CD8-positive, alpha-beta memory T cell (primary cell): ENCODE results near the gene PDPR. TPM values are rescaled to one million over a fixed set of nuclear protein-coding genes. Genes with fewer than 3 reads are reported as not detected.
"Not testable (repeated sequence)": the region's sequence is repeated elsewhere in the genome, so short reads cannot be mapped to it uniquely, and the experiment has no call there.

Experiments
- CTCF ChIA-PET: fragments of 350-600 bp; sonication (Branson Sonifier 250); formaldehyde crosslinking; loops from one replicate; lab custom pipeline; 2021; ENCODE audit warnings: antibody characterized with exemption; lab: Charles Lee
- POLR2A ChIA-PET: fragments of 350-600 bp; sonication (Branson Sonifier 250); formaldehyde crosslinking; loops from one replicate; lab custom pipeline; 2021; ENCODE audit warnings: antibody characterized with exemption; lab: Charles Lee
- DNase-seq, 5 donors: peaks; one replicate each; pipeline versions ENCODE4 v3.0.0 to v3.0.0-alpha.2; 2020 to 2022; ENCODE audit warnings: mixed read lengths in 1 of 5
- H3K27ac ChIP-seq: one replicate; pipeline ENCODE4 v1.7.0; 2013; ENCODE audit warnings: low read depth, mild to moderate bottlenecking, low read length, moderate library complexity
- H3K27me3 ChIP-seq: 2 replicates; pipeline ENCODE4 v1.7.0; 2013; ENCODE audit warnings: low read length, mild to moderate bottlenecking; ENCODE audit not compliant: insufficient read depth, poor library complexity, severe bottlenecking
- H3K36me3 ChIP-seq: 2 replicates; pipeline ENCODE4 v1.7.0; 2013; ENCODE audit warnings: mild to moderate bottlenecking, low read length, moderate library complexity; ENCODE audit not compliant: insufficient read depth
- H3K4me1 ChIP-seq: 2 replicates; pipeline ENCODE4 v1.7.0; 2013; ENCODE audit warnings: mild to moderate bottlenecking, low read length, moderate library complexity; ENCODE audit not compliant: insufficient read depth
- H3K4me3 ChIP-seq: 2 replicates; pipeline ENCODE4 v1.7.0; 2013; ENCODE audit warnings: mild to moderate bottlenecking, low read length
- H3K9me3 ChIP-seq: 2 replicates; pipeline ENCODE4 v1.7.0; 2013; ENCODE audit warnings: mild to moderate bottlenecking, low read length
- H3K27ac Mint-ChIP-seq, 8 donors: one replicate each; pipeline ENCODE4 v1.8.0; 2020 to 2021; ENCODE audit warnings: mixed read lengths in 8 of 8, mild to moderate bottlenecking in 6 of 8, inconsistent platforms in 3 of 8, moderate library complexity in 3 of 8
- H3K27me3 Mint-ChIP-seq, 2 donors: one replicate each; pipeline ENCODE4 v1.8.0; 2020 to 2021; ENCODE audit warnings: mixed read lengths in 2 of 2, mild to moderate bottlenecking in 1 of 2, moderate library complexity in 1 of 2
- H3K36me3 Mint-ChIP-seq, 3 donors: one replicate each; pipeline ENCODE4 v1.8.0; 2020 to 2021; ENCODE audit warnings: mixed read lengths in 3 of 3, inconsistent platforms in 1 of 3, mild to moderate bottlenecking in 1 of 3
- H3K4me1 Mint-ChIP-seq, 3 donors: one replicate each; pipeline ENCODE4 v1.8.0; 2020 to 2021; ENCODE audit warnings: mixed read lengths in 3 of 3, inconsistent platforms in 1 of 3, mild to moderate bottlenecking in 1 of 3
- H3K4me3 Mint-ChIP-seq, 7 donors: one replicate each; pipeline ENCODE4 v1.8.0; 2020 to 2021; ENCODE audit warnings: mixed read lengths in 7 of 7, mild to moderate bottlenecking in 6 of 7, moderate library complexity in 4 of 7, inconsistent platforms in 2 of 7
- H3K9me3 Mint-ChIP-seq, 5 donors: one replicate each; pipeline ENCODE4 v1.8.0; 2020 to 2022; ENCODE audit warnings: mixed read lengths in 5 of 5, mild to moderate bottlenecking in 3 of 5, moderate library complexity in 2 of 5, inconsistent platforms in 1 of 5
- polyA plus RNA-seq: library from polyadenylated mRNA; unstranded; fragments of 300-500 nt; fragmentation: Illumina TruSeq; gene quantifications from one replicate; pipeline ENCODE4 v1.2.3, GENCODE V29; 2021
- total RNA-seq, 2 experiments: library from RNA; stranded (reverse); gene quantifications; one replicate each; pipeline ENCODE4 v1.2.3, GENCODE V29; 2021

PDPR gene
- total and polyA plus RNA-seq, 3 experiments from 2014 or later, result 11.5 to 21.8 (median 21.1) TPM

GRCh38 chr16:70161350-70161749 is 47.2 kb downstream of the PDPR start:
- Histone ChIP-seq H3K27ac (no peak overlapping the region), H3K4me3 (no peak overlapping the region), H3K9me3 (no peaks in the 10 kb centered on the region), H3K36me3 (peaks cover 42% of the 10 kb centered on the region), H3K4me1 (no peaks in the 10 kb centered on the region), H3K27me3 (no peaks in the 10 kb centered on the region)
- Mint-ChIP-seq H3K4me1 (peaks cover 4 to 5% (median 4%) of the 10 kb centered on the region in 3 donors), H3K27me3 (no peaks in the 10 kb centered on the region), H3K36me3 (peaks cover 0 to 20% (median 20%) of the 10 kb centered on the region in 3 donors), H3K9me3 (no peaks in the 10 kb centered on the region), H3K4me3 (no peak overlapping the region), H3K27ac (peak overlapping the region in 6 of 8 donors; percentile 22 to 87 (median 49))
- ChIA-PET POLR2A (no interaction called here), CTCF (no interaction called here)
- DNase-seq, result no peak

- no peak for DNase-seq
- H3K27me3 ChIP-seq, result no peaks in the 10 kb centered on the region
- H3K9me3 ChIP-seq, result no peaks in the 10 kb centered on the region
- H3K36me3 ChIP-seq, result peaks cover 35% of the 10 kb centered on the region
- H3K4me3 ChIP-seq, result no peak overlapping the region
- Mint-ChIP-seq H3K4me3 (no peak overlapping the region), H3K27ac (peak overlapping the region in 5 of 8 donors; percentile 8 to 87 (median 36)), H3K9me3 (no peaks in the 10 kb centered on the region), H3K4me1 (peaks cover 4 to 5% (median 4%) of the 10 kb centered on the region in 3 donors), H3K27me3 (no peaks in the 10 kb centered on the region), H3K36me3 (peaks cover 0 to 20% (median 14%) of the 10 kb centered on the region in 3 donors)
- POLR2A ChIA-PET, result no interaction called here
- no peaks in the 10 kb centered on the region for H3K4me1 ChIP-seq
- no peak overlapping the region for H3K27ac ChIP-seq
- CTCF ChIA-PET, result no interaction called here
Measured at GRCh38 chr16:70162041-70162451, 47.9 kb downstream of the PDPR start.

DNA sequence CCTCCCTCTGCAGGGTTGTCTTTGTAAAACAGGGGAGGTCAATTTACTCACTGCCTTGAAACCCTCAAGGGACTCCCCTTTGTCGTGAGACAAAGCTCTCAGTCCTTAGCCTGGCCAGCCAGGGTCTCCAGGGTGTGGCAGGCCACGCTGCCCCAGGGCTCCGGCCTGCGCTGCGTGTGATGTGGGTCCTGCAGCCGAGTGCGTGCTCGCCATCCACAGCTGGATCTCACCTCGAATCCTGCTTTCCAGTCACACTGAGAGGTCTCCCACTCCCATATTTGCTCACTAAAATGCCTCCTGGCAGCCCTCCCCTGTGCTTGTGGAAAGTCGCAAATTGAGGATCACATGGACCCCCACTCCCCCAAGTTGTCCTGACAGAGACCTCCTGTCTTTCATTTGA is 49.5 kb downstream of the PDPR start:
- Histone ChIP-seq H3K36me3 (peaks cover 19% of the 10 kb centered on the region), H3K4me1 (no peaks in the 10 kb centered on the region), H3K9me3 (no peaks in the 10 kb centered on the region), H3K4me3 (no peak overlapping the region), H3K27me3 (no peaks in the 10 kb centered on the region), H3K27ac (no peak overlapping the region)
- H3K9me3 Mint-ChIP-seq, result no peaks in the 10 kb centered on the region
- POLR2A ChIA-PET, result no interaction called here
- CTCF ChIA-PET, result no interaction called here
- DNase-seq, result no peak
- H3K4me1 Mint-ChIP-seq, result peaks cover 4 to 5% (median 4%) of the 10 kb centered on the region in 3 donors
- no peaks in the 10 kb centered on the region for H3K27me3 Mint-ChIP-seq
- H3K4me3 Mint-ChIP-seq, result no peak overlapping the region
- H3K27ac Mint-ChIP-seq, result peak overlapping the region in 1 of 8 donors; percentile 1
- peaks cover 0 to 20% (median 7%) of the 10 kb centered on the region in 3 donors for H3K36me3 Mint-ChIP-seq

GRCh38 chr16:70166688-70167087 is 52.6 kb downstream of the PDPR start:
- H3K27me3 ChIP-seq, H3K9me3 ChIP-seq, CTCF ChIA-PET, H3K9me3 Mint-ChIP-seq, DNase-seq, H3K36me3 ChIP-seq, H3K4me1 ChIP-seq, H3K27ac Mint-ChIP-seq, POLR2A ChIA-PET, H3K27me3 Mint-ChIP-seq, H3K4me1 Mint-ChIP-seq, H3K4me3 Mint-ChIP-seq, H3K4me3 ChIP-seq, H3K27ac ChIP-seq: not testable (repeated sequence)
- H3K36me3 Mint-ChIP-seq, result peaks cover 0 to 14% (median 5%) of the 10 kb centered on the region in 3 donors

GRCh38 chr16:70173212-70173837 is 59.2 kb downstream of the PDPR start, which contains the start of gene CLEC18C:
Gene CLEC18C (plus strand): TSS chr16:70173787. CDS start chr16:70174279, 492 bp downstream.
- CTCF ChIA-PET, H3K36me3 Mint-ChIP-seq, H3K27ac Mint-ChIP-seq, H3K27me3 ChIP-seq, H3K4me1 Mint-ChIP-seq, H3K36me3 ChIP-seq, H3K9me3 Mint-ChIP-seq, H3K4me3 Mint-ChIP-seq, H3K27ac ChIP-seq, H3K27me3 Mint-ChIP-seq, POLR2A ChIA-PET, H3K4me1 ChIP-seq, H3K9me3 ChIP-seq, H3K4me3 ChIP-seq, DNase-seq: not testable (repeated sequence)

DNA sequence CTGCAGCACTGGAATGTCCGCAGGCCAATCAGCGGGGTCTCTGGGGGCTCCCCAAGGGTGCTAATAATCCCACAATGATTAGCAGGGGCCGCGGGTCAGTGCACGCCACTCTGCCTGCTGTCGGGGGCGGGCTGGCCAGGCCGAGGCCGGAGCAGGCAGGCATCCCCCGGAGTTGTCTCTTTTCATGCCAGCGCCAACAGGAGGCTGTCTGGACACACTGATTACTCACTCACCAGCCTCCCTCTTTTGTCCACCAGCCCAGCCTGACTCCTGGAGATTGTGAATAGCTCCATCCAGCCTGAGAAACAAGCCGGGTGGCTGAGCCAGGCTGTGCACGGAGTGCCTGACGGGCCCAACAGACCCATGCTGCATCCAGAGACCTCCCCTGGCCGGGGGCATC is 59.8 kb downstream of the PDPR start:
- H3K27me3 ChIP-seq, H3K4me1 Mint-ChIP-seq, H3K36me3 ChIP-seq, H3K4me1 ChIP-seq, H3K27ac Mint-ChIP-seq, POLR2A ChIA-PET, H3K27ac ChIP-seq, H3K27me3 Mint-ChIP-seq, DNase-seq, H3K9me3 Mint-ChIP-seq, H3K36me3 Mint-ChIP-seq, H3K4me3 ChIP-seq, H3K4me3 Mint-ChIP-seq, CTCF ChIA-PET, H3K9me3 ChIP-seq: not testable (repeated sequence)

DNA sequence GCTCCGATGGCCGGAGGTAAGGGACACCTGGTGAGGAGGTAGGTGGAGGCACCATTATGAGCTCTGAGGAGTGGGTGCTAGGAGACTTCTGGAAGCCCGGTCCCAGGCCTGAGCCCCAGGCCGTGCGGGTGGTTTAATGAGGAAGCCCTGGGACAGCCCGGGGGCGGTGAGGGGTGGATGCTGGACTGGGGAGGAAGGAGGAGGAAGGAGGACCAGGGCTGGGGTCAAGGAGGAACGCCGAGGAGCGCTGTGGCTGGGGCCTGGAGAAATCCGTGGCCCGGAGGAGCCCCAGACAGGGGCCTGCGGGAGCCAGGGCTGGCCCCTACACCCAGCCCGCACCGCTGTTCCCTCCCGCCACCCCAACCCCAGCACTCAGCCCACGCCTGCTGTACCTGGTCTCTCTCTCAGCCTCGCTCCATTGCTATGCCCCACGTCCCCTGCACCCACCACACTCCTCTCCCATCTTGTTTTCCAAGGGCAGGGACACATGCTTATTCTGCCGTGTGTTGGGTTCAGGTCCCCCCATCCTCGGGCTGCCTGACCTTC is 60.3 kb downstream of the PDPR start:
- POLR2A ChIA-PET, H3K36me3 Mint-ChIP-seq, H3K4me3 ChIP-seq, H3K4me1 ChIP-seq, H3K27ac ChIP-seq, H3K4me3 Mint-ChIP-seq, DNase-seq, H3K27me3 Mint-ChIP-seq, H3K27me3 ChIP-seq, H3K36me3 ChIP-seq, CTCF ChIA-PET, H3K9me3 ChIP-seq, H3K9me3 Mint-ChIP-seq, H3K4me1 Mint-ChIP-seq, H3K27ac Mint-ChIP-seq: not testable (repeated sequence)

DNA sequence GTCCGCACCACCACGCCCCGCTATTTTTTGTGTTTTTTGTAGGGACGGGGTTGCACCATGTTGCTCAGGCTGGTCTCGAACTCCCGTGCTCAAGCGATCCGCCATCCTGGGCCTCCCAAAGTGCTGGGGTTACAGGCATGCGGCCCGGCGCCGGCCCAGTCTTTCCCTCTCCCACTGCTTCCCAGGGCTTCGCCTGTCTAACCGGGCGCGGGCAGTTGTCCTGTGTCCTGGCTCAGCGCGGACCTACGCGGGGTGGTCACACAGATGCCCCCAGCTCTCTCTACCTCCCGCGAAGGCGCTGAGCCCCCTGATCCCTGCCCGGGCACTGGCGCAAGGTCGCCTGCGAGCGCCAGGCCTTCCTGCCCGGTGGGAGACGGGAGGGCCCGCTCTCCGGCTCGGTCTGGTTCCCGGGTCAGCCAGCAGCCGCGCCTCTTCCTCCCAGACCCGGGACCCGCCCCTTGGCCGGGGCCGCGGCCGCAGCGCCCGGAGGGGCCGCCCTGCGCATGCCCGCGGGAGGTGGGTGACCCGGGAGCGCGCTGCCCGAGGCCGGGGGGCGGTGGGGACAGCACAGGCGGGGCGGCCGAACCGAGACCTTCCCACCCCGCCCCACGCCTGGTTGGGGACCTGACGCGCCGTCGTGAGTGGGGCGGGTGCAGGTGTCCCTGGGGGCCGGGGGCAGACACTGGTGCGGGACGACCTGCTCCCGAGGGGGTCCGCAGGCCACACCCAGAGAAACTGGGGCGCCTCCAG is 73.9 kb downstream of the PDPR start:
- H3K27ac Mint-ChIP-seq, H3K27me3 ChIP-seq, H3K4me3 ChIP-seq, DNase-seq, H3K9me3 ChIP-seq, H3K36me3 Mint-ChIP-seq, H3K36me3 ChIP-seq, H3K9me3 Mint-ChIP-seq, H3K27me3 Mint-ChIP-seq, H3K27ac ChIP-seq, H3K4me3 Mint-ChIP-seq, H3K4me1 ChIP-seq, POLR2A ChIA-PET, CTCF ChIA-PET, H3K4me1 Mint-ChIP-seq: not testable (repeated sequence)
